Tibial nerve (tissue), 3 donors: ENCODE measurements around the gene ADAMTS17.

Experiments
- POLR2A ChIP-seq, 2 donors: fragments of 450-650 bp; IDR thresholded peaks; one replicate each; pipeline ENCODE4 v1.6.1; 2017; ENCODE audit warnings: antibody characterized with exemption in 2 of 2, mild to moderate bottlenecking in 2 of 2, moderate library complexity in 2 of 2
- TF ChIP-seq, protein P1 (sequence below), 5 experiments: fragments of 200-600 bp in 3 of 5; fragments of 450-650 bp in 2 of 5; sonication (generic) in 3 of 5; IDR thresholded peaks; one replicate each; pipeline ENCODE4 v1.5.1; 2016 to 2019; ENCODE audit warnings: antibody characterized with exemption in 5 of 5, mild to moderate bottlenecking in 3 of 5, moderate library complexity in 2 of 5

DNA sequence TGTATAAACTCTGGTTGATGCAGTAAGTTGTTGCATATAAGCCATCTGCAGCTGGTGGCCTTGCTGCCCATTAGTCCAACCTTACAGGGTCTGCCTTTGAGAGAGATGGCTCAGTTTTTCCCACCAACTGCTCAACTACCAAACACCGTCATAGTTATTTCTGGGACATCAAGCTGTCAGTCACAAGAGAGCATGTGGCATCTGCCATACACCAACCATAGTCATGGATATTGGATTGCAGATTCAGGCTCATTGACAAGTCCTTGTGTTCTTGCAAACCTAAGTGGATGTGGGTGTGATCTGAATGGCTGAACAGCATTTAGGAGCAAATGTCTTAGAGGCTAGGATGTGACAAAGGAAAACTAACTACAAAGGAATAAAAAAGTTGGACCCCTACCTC, 137.6 kb downstream of the ADAMTS17 start:
- TF ChIP-seq, protein P1, sequence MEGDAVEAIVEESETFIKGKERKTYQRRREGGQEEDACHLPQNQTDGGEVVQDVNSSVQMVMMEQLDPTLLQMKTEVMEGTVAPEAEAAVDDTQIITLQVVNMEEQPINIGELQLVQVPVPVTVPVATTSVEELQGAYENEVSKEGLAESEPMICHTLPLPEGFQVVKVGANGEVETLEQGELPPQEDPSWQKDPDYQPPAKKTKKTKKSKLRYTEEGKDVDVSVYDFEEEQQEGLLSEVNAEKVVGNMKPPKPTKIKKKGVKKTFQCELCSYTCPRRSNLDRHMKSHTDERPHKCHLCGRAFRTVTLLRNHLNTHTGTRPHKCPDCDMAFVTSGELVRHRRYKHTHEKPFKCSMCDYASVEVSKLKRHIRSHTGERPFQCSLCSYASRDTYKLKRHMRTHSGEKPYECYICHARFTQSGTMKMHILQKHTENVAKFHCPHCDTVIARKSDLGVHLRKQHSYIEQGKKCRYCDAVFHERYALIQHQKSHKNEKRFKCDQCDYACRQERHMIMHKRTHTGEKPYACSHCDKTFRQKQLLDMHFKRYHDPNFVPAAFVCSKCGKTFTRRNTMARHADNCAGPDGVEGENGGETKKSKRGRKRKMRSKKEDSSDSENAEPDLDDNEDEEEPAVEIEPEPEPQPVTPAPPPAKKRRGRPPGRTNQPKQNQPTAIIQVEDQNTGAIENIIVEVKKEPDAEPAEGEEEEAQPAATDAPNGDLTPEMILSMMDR (IDR thresholded peaks at IDR 0.05): no peak
- TF ChIP-seq POLR2A (IDR thresholded peaks at IDR 0.05): no peak
